ENCODE measurements around the gene BMP7.

Gene BMP7

DNA sequence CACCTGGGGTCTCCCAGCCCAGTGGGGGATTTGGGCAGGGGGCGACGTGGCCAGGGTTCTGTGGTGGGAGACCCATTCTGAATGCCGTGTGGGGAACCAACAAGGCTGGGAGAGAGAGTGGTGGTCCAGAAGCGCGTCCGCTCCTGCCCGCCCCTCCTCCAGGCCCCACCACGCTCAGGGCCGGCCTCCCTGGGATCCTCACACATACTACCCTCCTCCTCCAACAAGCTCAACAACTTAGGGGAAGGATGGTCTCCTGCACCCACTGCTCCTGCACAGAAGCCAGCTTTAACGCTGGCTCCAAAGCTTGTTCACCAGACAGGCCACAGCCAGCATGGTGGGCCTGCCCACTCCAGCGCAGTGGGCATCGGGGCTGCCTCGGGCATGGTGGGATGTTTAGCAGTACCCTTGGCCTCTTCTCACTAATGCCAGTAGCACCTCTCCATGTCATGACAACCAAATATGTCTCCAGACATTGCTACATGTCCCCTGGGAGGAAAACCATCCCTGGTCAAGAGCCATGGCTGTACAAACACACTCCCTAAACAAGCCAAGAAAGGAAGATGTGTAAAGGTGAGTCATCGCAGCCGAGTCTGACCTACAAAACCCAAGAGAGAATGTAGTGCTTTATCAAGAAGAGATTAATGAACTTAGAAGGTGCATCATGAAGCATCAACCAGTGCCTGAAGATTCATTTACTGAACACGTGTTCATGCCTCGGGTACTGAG is 75.7 kb downstream of the BMP7 start:
- no peak for DNase-seq (ENCODE audit: low read depth)

DNA sequence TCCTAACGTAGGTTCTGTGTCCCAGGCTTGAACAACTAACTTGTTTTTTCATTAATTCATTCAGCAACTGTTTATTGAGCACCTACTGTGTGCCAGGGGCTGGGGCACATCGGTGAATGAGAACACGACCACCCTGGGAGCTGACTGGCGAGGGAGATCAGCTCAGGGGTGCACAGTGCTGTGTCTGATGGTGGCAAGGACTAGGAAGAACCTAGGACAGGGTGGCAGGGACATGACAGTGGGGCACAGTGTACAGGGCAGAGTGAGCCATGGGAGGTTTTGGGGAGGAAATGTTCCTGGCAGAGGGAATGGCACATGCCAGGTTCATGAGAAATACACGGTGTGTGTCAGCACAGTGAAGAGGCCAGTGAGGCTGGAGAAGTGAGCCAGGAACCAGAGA is 76.7 kb downstream of the BMP7 start:
- DNase-seq (ENCODE audit: low read depth), result no peak

DNA sequence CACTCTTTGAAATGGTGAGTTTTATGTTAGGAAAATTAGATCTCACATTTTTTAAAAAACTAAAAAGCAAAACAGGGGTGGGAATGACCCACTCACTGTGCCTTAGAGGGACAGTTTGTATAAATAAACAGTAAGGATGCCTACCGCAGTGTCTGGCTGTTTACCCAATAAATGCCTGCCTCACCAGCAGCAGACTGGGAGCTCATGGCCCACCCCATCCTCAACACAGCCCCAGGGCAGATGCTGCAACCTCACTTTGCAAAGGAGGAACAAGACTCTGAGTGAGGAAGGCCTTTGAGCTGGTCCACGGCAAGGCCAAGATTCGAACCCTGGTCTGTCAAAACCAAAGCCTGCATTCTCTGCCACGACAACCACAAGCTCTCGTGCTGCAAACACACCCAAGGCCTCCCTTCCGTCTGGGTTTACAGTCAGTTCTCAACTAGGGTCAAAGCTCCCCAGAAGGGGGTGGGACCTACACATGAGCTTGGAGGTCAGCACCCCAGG is 77.8 kb downstream of the BMP7 start:
- DNase-seq (ENCODE audit: low read depth), result no peak

DNA sequence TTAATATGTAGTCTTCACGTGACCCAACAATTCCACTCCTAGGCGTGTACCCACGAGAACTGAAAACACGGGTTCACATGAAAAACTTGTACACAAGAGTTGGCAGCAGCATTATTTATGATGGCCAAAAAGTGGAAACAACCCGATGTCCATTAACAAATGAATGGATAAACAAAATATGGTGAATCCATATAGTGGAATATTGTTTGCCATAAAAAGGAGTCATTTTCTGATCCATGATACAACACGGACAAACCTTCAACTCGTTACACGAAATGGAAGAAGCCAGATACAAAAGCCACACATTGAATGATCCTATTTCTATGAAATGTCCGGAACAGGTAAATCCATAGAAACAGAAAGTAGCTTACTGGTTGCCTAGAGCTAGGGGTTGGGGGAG is 78.4 kb downstream of the BMP7 start:
- DNase-seq (ENCODE audit: low read depth), result no peak

DNA sequence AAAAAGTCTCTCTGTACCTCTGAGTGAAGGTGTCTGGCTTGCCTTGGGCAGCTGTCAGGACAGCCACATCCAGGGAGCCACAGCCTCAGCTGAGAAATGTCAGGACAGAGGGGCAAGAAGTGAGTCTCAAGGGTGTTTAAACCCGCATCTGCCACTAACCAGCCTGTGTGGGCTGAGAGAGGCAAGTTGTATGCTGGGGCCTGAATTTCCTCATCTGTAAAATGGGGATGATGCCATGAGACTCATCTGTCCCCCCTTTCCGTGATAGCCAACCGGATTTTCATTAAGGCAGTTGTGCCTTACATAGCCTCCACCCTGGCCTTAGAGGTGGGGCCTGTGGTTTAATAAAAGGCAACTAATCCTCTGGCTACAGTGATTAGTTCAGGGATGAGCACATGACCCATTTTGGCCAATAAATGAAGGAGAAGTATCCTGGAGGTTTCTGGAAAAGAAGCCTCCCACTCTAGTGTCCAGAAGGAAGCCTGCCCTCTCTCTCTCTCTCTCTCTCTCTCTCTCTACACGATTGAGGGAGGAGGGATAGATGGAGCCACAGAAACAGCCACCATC is 79.3 kb downstream of the BMP7 start:
- DNase-seq (ENCODE audit: low read depth), result no peak

DNA sequence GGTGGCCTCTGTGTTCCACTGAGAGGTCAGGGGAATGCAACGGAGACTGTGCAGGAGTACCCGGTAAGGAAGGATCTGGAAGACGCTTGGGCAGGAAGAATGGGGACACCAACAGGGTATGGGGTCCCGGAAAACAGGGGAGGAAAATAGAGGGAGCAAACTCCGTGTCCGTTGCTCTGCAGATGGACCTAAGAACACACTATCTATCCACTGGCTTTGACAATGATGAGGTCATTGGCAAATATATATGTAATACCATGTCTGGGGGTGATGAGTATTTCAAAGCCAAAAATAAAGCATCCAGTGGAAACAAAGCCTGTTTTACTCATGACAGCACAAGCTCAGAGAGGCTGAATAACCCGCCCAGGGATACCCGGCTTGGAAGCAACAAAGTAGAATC is 80.2 kb downstream of the BMP7 start:
- DNase-seq (ENCODE audit: low read depth), result no peak

DNA sequence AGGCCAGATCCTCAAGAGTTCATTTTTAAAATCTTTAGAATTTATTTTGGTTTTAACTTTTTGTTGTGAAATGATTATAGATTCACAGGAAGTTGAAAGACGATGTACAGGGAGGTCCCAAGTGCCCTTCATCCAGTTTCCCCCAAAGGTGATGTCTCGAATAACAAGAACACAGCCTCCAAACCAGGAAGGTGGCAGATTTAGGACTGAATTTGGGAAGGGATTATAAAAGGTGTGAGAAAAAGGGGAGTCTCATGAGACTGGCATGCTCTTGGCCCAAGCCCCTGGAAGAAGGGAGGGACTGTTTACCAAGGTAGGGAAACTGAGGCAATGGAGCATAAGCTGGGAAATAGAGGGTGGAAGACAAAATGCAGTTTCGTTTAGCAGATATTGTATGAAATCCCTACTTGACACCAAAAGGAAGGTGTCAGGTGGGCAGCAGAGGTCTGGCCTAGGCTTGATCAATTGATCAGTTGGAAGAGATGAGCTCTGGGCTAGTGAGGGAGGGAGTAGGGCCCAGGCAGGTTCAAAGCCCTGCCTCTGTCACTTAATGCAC is 81.2 kb downstream of the BMP7 start:
- DNase-seq (ENCODE audit: low read depth), result no peak

DNA sequence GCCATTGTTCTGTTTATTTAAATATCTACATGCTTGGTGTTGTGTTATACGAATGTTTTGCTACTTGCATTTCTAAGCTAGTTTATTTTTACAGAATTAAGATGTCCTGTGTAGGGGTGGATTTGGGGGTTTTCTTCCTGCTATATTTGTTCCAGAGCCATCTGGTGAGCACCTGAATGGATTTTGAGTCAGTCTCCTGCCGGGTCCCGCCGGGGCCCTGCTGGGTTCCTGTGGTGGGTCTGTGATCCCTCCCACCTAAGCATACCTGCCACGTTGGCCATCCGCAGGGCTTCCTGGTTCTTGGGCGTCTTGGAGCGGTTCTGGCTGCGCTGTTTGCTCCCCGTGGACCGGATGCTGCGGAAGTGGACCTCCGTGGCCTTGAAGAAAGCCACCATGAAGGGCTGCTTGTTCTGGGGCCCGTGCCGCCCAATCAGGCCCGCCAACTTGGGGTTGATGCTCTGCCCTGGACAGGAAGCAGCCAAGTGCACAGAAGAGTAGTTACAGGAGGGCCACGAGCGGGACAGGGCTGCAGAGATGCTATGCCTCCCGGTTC is 82.9 kb downstream of the BMP7 start:
- DNase-seq (ENCODE audit: low read depth), result no peak

DNA sequence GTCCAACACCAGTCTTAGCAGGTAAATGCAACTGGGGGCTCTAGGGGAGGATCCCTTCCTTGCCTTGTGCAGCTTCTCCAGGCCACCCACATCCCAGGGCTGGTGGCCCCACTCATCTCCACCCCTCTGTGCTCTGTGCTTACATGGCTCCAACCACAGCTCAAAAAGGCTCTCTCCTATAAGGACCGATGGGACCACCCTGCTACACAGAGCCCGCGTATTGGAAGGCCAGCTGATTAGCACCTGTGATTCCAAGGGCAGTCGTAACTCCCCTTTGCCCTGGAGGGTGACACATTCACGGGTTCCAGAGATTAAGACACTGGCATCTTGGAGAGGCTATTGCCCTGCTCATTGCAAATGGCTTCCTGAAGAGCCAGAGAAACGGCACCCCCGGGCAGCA is 84.8 kb downstream of the BMP7 start:
- no peak for DNase-seq (ENCODE audit: low read depth)

DNA sequence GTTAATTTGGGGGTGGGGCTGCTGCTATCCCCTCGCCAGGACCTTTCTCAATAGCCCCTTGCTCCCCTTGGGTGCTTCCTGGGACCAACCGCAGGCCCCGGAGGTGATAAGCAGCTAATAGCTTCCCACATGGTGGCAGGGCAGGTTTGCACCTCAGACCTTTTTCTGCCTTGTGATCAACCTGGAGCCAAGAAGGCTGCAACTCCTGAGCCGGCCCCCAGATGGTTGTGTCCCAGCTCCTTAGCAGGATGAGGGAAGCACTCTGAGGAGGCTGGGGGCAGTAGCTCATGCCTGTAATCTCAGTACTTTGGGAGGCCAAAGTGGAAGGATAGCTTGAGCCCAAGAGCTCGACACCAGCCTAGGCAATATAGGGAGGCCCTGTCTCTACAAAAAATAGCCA is 85.5 kb downstream of the BMP7 start:
- no peak for DNase-seq (ENCODE audit: low read depth)

DNA sequence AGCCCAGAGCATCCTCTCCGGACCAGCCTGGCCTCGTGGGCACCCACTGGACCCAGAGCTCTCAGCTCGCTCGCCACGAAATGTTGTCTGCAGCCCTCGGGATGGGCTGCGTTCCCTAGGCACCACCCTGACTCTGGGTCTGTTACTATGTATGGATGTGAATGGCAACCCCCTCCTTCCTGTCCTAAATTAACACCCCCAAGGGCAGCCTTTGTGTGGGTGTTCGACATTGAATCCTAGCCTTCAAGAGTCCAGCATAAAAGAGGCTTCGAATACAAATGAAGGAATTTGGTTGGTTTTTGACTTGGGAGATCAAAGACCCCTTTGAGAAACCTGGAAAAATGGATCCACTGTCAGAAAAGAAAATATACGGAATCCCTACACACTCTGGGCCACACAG is 86.1 kb downstream of the BMP7 start:
- DNase-seq (ENCODE audit: low read depth), result no peak

DNA sequence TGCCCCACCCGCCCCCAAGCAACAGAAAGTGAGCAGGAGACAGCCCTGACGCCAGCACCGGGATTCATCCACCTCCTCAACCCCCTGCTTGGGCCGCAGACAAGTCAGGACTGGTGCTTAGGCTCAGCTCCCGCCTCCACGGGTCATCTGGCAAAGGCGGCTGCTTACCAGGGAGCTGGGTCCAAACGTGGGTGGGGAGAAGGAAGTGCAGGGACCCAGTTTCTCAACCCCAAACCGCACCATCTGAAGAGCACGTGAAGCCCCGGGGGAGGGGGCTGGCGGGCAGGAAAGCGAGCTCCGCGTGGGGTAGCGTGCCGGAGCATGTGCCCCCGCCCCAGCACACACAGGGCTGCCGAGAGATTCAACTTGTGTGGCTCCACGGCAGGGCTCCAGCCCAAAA is 87.2 kb downstream of the BMP7 start:
- DNase-seq (ENCODE audit: low read depth), result no peak

DNA sequence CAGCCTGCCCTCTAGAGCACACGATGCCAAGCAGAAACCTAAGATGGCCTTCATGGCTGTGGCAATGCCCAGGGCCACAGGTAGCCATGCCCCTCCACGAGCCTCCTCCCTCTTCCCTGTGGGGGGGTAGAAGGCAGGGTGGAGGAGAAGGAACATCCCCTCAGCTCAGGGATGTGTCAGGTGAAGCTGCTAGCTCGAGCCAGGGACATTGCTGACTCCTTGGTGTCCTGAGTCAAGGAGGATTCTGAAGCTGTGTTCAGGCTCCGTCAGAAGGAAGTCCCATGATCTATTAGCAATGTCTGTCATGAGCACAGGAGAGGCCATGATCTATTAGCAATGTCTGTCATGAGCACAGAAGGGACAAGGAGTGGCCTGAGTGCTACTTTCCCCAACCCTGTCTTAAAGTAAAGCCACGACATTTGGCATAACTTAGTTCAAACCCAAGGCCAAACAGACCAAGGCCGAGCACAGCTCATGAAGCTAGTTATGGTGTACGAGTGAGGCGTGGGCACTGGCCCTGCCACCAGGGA is 87.8 kb downstream of the BMP7 start:
- no peak for DNase-seq (ENCODE audit: low read depth)

DNA sequence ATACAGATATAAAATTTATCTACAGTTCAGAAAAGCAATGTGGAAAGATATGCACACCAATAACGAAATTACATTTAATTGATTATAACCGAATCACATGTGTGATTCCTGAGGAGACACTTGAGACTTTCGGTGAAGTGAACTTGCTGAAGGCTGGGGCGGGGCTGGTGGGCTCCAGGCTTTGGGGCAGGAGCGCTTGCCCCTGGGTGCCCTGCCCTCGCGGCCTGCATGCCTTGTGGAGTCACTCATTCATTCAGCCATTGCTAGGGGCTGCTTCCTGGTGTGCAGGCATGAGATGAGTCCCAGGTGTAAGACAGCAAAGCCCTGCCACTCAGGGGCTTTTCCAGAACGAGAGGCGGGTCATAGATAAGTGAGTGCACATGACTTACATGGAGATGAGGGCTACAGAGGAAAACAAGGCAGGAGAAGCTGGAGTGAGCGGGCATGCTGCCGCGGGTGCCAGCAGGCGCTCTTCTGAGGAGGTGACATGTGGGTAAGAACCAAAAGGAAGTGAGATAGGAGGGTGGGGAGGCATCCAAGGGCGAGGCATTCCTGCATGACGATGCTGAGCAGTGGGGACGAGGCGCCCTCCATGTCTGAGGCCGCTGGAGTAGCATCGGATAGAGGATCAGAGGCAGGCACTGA is 88.7 kb downstream of the BMP7 start:
- no peak for DNase-seq (ENCODE audit: low read depth)

DNA sequence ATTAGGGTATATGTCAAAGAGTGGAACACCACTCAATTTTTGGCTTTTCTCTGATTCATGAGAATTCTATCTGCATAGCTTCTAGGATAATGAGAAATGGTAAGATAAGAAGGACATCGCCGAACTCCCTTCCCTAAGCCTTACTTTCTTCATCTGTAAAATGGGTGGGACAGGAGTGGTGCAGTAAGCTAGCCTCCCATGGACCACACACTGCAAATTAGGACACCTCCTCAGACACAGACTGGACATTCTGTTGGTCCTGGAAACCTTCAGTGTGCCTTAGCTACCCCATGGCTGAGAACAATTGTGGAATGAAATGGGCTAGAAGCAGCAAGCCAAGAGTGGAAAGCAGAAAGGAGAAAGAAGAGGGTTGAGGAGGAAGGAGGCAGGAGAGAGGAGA is 89.6 kb downstream of the BMP7 start:
- no peak for DNase-seq (ENCODE audit: low read depth)

DNA sequence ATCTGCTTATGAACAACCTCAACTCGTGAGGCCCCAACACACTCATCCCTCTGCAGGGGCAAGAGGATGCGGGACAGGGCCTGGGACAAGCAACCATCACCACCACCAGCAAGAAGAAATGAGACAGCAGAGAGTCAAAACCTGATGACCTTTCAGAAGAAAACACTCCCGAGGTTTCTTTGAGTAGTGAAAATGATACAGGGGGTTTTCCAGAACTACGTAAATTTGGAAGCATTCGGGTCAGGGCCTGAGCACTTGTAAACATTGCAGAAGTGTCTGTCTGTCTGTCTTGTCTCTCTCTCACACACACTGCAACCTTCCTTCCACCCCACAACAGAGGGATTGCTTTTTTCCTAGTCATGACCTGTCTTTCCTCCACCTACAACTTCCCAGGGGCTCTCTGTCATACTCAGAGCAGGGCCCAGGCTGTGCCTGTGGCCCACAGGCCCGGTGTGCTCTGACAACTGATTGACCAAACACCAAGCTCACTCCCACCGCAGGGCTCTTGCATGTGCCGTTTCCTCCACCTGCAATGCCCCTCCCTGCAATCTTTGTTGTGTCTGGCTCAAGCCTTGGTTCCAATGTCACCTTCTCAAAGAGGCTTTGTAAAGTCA is 90.9 kb downstream of the BMP7 start:
- DNase-seq (ENCODE audit: low read depth), result no peak

DNA sequence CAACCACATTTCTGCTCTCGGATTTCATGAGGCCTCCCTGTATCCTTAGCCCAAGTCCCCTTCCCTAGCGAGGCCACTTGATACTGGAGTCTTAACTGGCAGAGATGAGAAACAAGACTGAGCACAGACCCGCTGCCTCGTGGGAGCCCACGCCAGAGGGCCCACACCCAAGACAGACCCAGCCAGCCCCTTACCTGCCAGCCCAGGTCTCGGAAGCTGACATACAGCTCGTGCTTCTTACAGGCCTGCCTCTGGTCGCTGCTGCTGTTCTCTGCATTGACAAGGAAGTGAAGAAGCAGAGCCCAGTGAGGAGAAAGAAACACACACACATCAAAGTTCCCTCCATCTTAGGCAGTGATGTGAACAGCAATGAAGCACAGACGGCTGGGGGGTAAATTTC is 91.7 kb downstream of the BMP7 start:
- no peak for DNase-seq (ENCODE audit: low read depth)

DNA sequence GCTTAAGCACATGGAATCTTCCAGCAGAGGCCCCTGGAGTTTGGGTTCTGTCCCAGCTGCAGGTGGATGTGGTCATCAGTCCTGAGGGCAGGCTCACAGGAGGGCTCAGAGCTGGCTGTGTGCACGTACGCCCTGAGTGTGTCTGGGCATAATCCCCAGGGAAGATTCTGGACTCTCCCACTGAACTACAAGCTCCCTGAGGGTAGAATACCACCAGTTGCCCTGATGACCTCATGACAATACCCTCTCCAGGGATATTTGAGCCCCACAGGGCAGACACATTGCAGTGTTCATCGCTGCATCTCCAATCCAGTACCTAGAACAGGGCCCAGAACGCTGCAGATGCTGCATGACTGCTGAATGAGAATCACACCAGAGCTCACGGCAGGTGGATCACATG is 92.5 kb downstream of the BMP7 start:
- DNase-seq (ENCODE audit: low read depth), result no peak

DNA sequence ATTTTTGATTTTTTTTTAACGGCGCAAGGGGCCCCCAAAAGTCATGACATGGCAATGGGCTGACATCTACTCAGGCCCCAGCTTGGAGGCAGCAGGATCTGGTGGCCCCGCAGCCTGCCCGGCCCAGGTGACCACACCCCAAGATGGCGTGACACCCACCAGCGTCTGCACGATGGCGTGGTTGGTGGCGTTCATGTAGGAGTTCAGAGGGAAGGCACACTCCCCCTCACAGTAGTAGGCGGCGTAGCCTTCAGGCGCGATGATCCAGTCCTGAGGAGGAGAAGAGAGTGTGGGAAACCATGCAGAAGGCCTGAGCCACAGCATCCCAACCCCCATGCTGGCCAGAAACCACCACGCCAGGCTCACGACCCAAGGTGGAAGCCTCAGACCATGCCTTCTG is 93.4 kb downstream of the BMP7 start:
- DNase-seq (ENCODE audit: low read depth), result no peak

DNA sequence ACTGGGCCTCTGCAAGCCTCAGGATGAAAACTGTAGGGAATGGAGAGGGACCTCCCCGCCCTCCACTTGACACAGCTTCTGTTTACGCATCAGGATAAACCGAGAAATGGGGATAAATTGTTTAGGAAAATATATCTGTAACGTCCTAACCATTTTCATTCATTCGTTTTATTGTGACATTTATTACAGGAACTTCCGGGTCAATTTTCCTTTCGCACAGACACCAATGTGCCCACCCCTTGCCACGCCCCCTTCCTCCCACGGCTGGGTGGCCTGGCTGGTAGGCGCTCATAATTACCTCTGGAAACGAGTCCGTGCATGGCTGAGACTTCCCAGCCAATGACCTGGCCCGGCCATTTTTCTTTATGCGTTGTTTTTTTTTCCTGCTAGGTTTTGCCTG is 96.1 kb downstream of the BMP7 start:
- no peak for DNase-seq (ENCODE audit: low read depth)

DNA sequence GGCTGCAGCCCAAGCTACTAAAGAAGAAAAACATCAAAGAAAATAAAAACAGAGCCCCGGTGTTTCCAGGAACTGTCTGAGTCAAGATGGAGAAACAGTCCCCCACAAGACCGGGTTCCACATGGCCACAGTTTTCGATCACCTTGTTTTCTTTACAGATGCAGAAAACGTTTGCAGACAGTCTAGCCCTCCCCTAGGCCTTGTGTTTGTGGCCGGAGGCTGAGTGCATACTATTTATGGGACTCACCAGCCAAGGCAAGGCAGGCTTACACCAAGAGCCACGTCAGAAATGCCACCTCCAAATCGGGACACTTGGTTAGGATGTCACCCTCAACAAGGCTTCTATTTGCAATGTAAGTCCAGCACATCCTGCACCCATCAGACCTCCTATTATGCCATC is 97.3 kb downstream of the BMP7 start:
- no peak for DNase-seq (ENCODE audit: low read depth)
